Spleen (tissue), 7 donors: ENCODE measurements around the gene PCNX2.

ENCODE experiments used
- CTCF ChIP-seq, 11 experiments: fragments of 200-600 bp in 7 of 11; fragments of 450-650 bp in 4 of 11; sonication (generic) in 4 of 11; IDR thresholded peaks in 8 of 11; conservative IDR thresholded peaks in 3 of 11; 1 replicate in 7 of 11; 2 replicates in 4 of 11; pipeline versions ENCODE4 v1.4.0 to v1.8.0; 2016 to 2021; ENCODE audit warnings: antibody characterized with exemption in 11 of 11, inconsistent platforms in 4 of 11, mild to moderate bottlenecking in 1 of 11
- POLR2A ChIP-seq, 3 donors: fragments of 450-650 bp; IDR thresholded peaks; one replicate each; pipeline ENCODE4 v1.5.1; 2017; ENCODE audit warnings: antibody characterized with exemption in 3 of 3, mild to moderate bottlenecking in 1 of 3
- POLR2AphosphoS5 ChIP-seq, 3 donors: sonication (generic); formaldehyde crosslinking; IDR thresholded peaks; one replicate each; pipeline ENCODE4 v1.5.1; 2017; ENCODE audit warnings: antibody characterized with exemption in 3 of 3
- donor health status: DM: no; HTN: no; CAD: no; lungs with moderate emphysema.
- donor health status: DM: no; HTN: no; CAD: no.
- donor health status: DM: no; HTN: no; CAD: no.

- TF ChIP-seq CTCF (IDR thresholded peaks at IDR 0.05 in 8 of 11, conservative IDR thresholded peaks at IDR 0.05 in 3 of 11) (no peak), POLR2AphosphoS5 (IDR thresholded peaks at IDR 0.05) (no peak), POLR2A (IDR thresholded peaks at IDR 0.05) (no peak)
Observed at GRCh38 chr1:233127157-233127556, 168.4 kb downstream of the PCNX2 start.
